PC-3 (cell line): Measurements from ENCODE around the gene SULT1C4. TPM values are rescaled to one million over a fixed set of nuclear protein-coding genes. Genes with fewer than 3 reads are reported as not detected.

Experiments used
- ATAC-seq: fragments of 200-7000 bp; cut with Tn5 transposase; 2 replicates; pipeline ENCODE4 v1.9.1; 2020; ENCODE audit warnings: mild to moderate bottlenecking, moderate library complexity
- BruUV-seq: library from RNA; stranded (reverse); fragments of 400-500 nt; replicated peaks from 2 replicates; lab custom pipeline; 2021; lab: Mats Ljungman, UMichigan
- CTCF ChIA-PET: fragments of 300-600 bp; sonication (Branson Sonifier 250); formaldehyde crosslinking; loops from one replicate; lab custom pipeline; 2022; ENCODE audit warnings: antibody characterized with exemption; lab: Charles Lee
- POLR2A ChIA-PET: fragments of 300-600 bp; sonication (Branson Sonifier 250); formaldehyde crosslinking; loops from one replicate; lab custom pipeline; 2022; ENCODE audit warnings: antibody characterized with exemption; ENCODE audit not compliant: unreplicated experiment; lab: Charles Lee
- DNase-seq: peaks from one replicate; pipeline ENCODE4 v3.0.0-alpha.2; 2015
- H2AFZ ChIP-seq: fragments of 300-600 bp; sonication (generic); 2 replicates; pipeline ENCODE4 v1.6.0; 2016; ENCODE audit warnings: antibody characterized with exemption, low read length
- H3F3A ChIP-seq: fragments of 300-600 bp; sonication (generic); one replicate; pipeline ENCODE4 v1.6.0; 2017; ENCODE audit warnings: antibody characterized with exemption, low read length, control low read depth, mild to moderate bottlenecking; ENCODE audit not compliant: unreplicated experiment
- H3K27ac ChIP-seq: fragments of 300-600 bp; sonication (generic); 2 replicates; pipeline ENCODE4 v1.5.1; 2016; ENCODE audit warnings: mild to moderate bottlenecking, low read length
- H3K27me3 ChIP-seq: fragments of 300-600 bp; sonication (generic); 2 replicates; pipeline ENCODE4 v1.6.1; 2016; ENCODE audit warnings: low read length, mixed read lengths
- H3K36me3 ChIP-seq: fragments of 300-600 bp; sonication (generic); 2 replicates; pipeline ENCODE4 v1.6.1; 2016; ENCODE audit warnings: low read depth, mixed run types, low read length, mixed read lengths
- H3K4me1 ChIP-seq: fragments of 300-600 bp; sonication (generic); 2 replicates; pipeline ENCODE4 v1.5.1; 2016; ENCODE audit warnings: low read length; ENCODE audit not compliant: insufficient read depth
- H3K4me2 ChIP-seq: fragments of 300-600 bp; sonication (generic); 2 replicates; pipeline ENCODE4 v1.6.0; 2016; ENCODE audit warnings: low read length
- H3K4me3 ChIP-seq: fragments of 300-600 bp; sonication (generic); 2 replicates; pipeline ENCODE4 v1.5.1; 2016; ENCODE audit warnings: mild to moderate bottlenecking, low read length, mixed read lengths
- H3K79me2 ChIP-seq: fragments of 300-600 bp; sonication (generic); 2 replicates; pipeline ENCODE4 v1.6.1; 2017; ENCODE audit warnings: low read length, mixed read lengths
- H3K9ac ChIP-seq: fragments of 300-600 bp; sonication (generic); 2 replicates; pipeline ENCODE4 v1.6.0; 2016; ENCODE audit warnings: mild to moderate bottlenecking, low read length
- H3K9me2 ChIP-seq: fragments of 300-600 bp; sonication (generic); replicated peaks from 2 replicates; pipeline ENCODE4 v1.6.1; 2016; ENCODE audit warnings: mixed run types, low read length, mixed read lengths
- H3K9me3 ChIP-seq: fragments of 300-600 bp; sonication (generic); 2 replicates; pipeline ENCODE4 v1.6.1; 2016; ENCODE audit warnings: low read length, mixed read lengths
- H4K20me1 ChIP-seq: fragments of 300-600 bp; sonication (generic); 2 replicates; pipeline ENCODE4 v1.6.1; 2016; ENCODE audit warnings: low read length, mixed read lengths
- CTCF ChIP-seq: fragments of 300-600 bp; sonication (generic); conservative IDR thresholded peaks from 2 replicates; pipeline ENCODE4 v1.5.1; 2017; ENCODE audit warnings: antibody characterized with exemption, low read depth, mild to moderate bottlenecking, low read length
- EZH2 ChIP-seq: fragments of 300-600 bp; sonication (generic); IDR thresholded peaks from one replicate; pipeline ENCODE4 v1.6.1; 2017; ENCODE audit warnings: antibody characterized with exemption, mild to moderate bottlenecking, low read length; ENCODE audit not compliant: unreplicated experiment
- EZH2phosphoT487 ChIP-seq: fragments of 300-600 bp; sonication (generic); IDR thresholded peaks from 2 replicates; pipeline ENCODE4 v1.6.1; 2018; ENCODE audit warnings: mild to moderate bottlenecking, antibody characterized with exemption, low read length, borderline replicate concordance
- intact Hi-C: fragments of 100-400 bp; cut with micrococcal nuclease; formaldehyde crosslinking; loops from 2 replicates; pipeline ENCODE4 v1.9.0; 2023
- total RNA-seq: library from RNA; depleted of rRNA; stranded (reverse); fragments of >200 nt; gene quantifications from 2 replicates; pipeline ENCODE4 v1.2.3, GENCODE V29; 2014

SULT1C4 gene
- total RNA-seq, 1 experiment from 2014 or later = not detected

GRCh38 chr2:108392029-108392428 lies 14.3 kb downstream of the SULT1C4 start:
- Histone ChIP-seq H3K79me2 (no peaks in the 10 kb centered on the region), H3K4me2 (no peak overlapping the region), H2AFZ (no peak overlapping the region), H3K27ac (no peak overlapping the region), H3K9me3 (peaks cover 4% of the 10 kb centered on the region; the same call in 1 of the 2 replicates), H3K27me3 (no peaks in the 10 kb centered on the region), H3F3A (no peaks in the 10 kb centered on the region), H3K4me3 (no peak overlapping the region), H3K4me1 (no peaks in the 10 kb centered on the region), H3K9me2 (no peaks in the 10 kb centered on the region), H3K9ac (no peak overlapping the region), H3K36me3 (no peaks in the 10 kb centered on the region), H4K20me1 (no peaks in the 10 kb centered on the region)
- CTCF ChIA-PET = no interaction called here
- no TSS peak for BruUV-seq
- no peak for ATAC-seq
- POLR2A ChIA-PET = interaction anchor here (0.7 kb wide), 1 partner anchor 17 kb away, joined by 4 read pairs; no protein-coding TSS in a partner anchor
- DNase-seq = no peak
- TF ChIP-seq EZH2 = no peak
- TF ChIP-seq EZH2phosphoT487 = no peak
- TF ChIP-seq CTCF = no peak
- intact Hi-C loops = no loop called here

- no peak overlapping the region for H3K4me3 ChIP-seq
- POLR2A ChIA-PET = no interaction called here
- no peak overlapping the region for H3K27ac ChIP-seq
- BruUV-seq = no TSS peak
- intact Hi-C loops = no loop called here
- no peak for ATAC-seq
- no peaks in the 10 kb centered on the region for H3K4me1 ChIP-seq
- peaks cover 4% of the 10 kb centered on the region; the same call in 1 of the 2 replicates for H3K9me3 ChIP-seq
- no peaks in the 10 kb centered on the region for H4K20me1 ChIP-seq
- no peaks in the 10 kb centered on the region for H3K36me3 ChIP-seq
- DNase-seq = no peak
- no peaks in the 10 kb centered on the region for H3K27me3 ChIP-seq
- CTCF ChIA-PET = no interaction called here
- no peaks in the 10 kb centered on the region for H3F3A ChIP-seq
- H3K79me2 ChIP-seq = no peaks in the 10 kb centered on the region
- no peak overlapping the region for H3K4me2 ChIP-seq
- no peak overlapping the region for H2AFZ ChIP-seq
- no peaks in the 10 kb centered on the region for H3K9me2 ChIP-seq
- no peak overlapping the region for H3K9ac ChIP-seq
- TF ChIP-seq EZH2phosphoT487 = no peak
- TF ChIP-seq EZH2 = no peak
- no peak for TF ChIP-seq CTCF
Observed at GRCh38 chr2:108393197-108393596, 15.4 kb downstream of the SULT1C4 start.

- no peaks in the 10 kb centered on the region for H3K79me2 ChIP-seq
- no peaks in the 10 kb centered on the region for H3K27me3 ChIP-seq
- no peaks in the 10 kb centered on the region for H3F3A ChIP-seq
- no peak for ATAC-seq
- H3K27ac ChIP-seq = no peak overlapping the region
- H3K9me3 ChIP-seq = peaks cover 4% of the 10 kb centered on the region; the same call in 1 of the 2 replicates
- H4K20me1 ChIP-seq = no peaks in the 10 kb centered on the region
- no peaks in the 10 kb centered on the region for H3K4me1 ChIP-seq
- H3K36me3 ChIP-seq = no peaks in the 10 kb centered on the region
- BruUV-seq = no TSS peak
- no peak overlapping the region for H3K9ac ChIP-seq
- ChIA-PET POLR2A (no interaction called here), CTCF (interaction anchor here (0.7 kb wide), 1 partner anchor 189 kb away, joined by 4 read pairs; no protein-coding TSS in a partner anchor)
- no peak overlapping the region for H2AFZ ChIP-seq
- TF ChIP-seq EZH2phosphoT487 (no peak), EZH2 (no peak), CTCF (no peak)
- H3K9me2 ChIP-seq = no peaks in the 10 kb centered on the region
- no peak for DNase-seq
- H3K4me2 ChIP-seq = no peak overlapping the region
- no peak overlapping the region for H3K4me3 ChIP-seq
- intact Hi-C loops = loop anchor here (5.0 kb wide), 1 partner anchor 43 kb away; no protein-coding TSS in a partner anchor
Observed at GRCh38 chr2:108395155-108395554, 17.4 kb downstream of the SULT1C4 start.
